ENCODE measurements around the gene FAM120A.

Gene FAM120A

DNA sequence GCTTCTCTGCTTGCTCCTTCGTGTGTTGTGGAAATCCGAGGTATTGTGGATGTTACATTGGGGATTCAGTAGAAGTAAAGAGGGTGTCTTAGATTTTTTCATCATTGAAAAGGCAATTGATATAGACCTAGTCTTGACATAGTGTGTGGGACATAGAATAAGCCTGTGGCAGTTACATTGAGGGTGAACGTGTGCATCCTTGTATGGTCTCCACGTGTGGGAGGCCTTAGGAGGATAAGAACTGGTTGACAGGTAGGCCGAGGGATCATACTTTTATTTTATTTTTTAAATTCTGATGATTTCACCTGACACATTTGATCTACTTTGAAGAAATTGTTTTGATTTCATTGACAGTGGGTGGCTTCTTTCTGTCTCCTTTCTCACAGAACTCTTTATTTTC lies 18.9 kb downstream of the FAM120A start:
- DNase-seq (ENCODE audit: low read depth): no peak

GRCh38 chr9:93471124-93471523 lies 19.6 kb downstream of the FAM120A start:
- no peak for DNase-seq (ENCODE audit: low read depth)

DNA sequence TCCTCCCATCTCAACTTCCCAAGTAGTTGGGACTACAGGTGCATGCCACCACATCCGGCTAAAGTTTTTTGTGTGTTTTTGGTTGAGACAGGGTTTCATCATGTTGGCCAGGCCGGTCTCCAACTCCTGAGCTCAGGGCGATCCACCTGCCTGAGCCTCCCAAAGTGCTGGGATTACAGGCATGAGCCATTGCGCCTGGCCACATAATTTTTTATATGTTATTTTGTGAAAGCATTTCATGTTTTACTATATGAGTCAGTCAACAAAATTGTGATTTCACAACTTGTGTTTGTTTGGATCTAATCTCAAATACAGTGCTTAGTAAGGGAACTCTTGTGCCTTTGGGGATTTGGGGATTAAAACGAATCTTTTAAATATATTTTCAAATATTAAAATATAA lies 21.9 kb downstream of the FAM120A start:
- DNase-seq (ENCODE audit: low read depth): no peak

DNA sequence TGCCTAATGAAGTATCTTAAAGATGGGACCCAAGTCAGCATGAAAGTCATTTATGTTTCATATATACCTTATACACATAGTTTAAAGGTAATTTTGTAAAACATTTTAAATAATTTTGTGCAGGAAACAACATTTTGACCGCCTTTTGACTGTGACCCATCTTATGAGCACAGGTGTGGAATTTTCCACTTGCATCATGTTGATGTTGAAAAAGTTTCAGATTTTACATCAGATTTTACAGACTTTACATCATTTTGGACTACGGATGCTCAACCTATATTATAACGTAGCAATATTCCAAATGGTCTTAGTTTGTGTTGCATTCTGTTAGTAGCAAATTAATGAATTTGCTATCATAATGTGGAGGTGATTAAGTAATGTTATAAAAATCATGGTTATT lies 23.6 kb downstream of the FAM120A start:
- no peak for DNase-seq (ENCODE audit: low read depth)

DNA sequence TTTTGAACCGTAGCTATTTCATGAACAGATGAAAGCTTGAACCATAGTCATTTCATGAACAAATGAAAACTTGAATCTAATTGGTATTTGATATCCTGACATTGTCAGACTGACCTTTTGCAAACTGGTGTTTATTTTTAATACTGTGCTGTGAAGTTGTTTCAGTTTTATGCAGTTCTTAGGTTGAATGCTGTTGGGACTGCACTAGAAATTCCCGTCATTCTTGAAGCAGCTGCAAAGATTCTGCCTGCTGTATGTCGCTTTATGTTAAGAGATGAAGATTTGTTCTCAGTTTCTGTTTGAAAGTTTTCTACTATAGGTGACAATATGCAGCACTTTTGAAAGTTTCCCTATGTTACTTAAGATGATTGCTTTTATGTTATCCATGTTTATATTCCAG lies 24.4 kb downstream of the FAM120A start:
- no peak for DNase-seq (ENCODE audit: low read depth)

DNA sequence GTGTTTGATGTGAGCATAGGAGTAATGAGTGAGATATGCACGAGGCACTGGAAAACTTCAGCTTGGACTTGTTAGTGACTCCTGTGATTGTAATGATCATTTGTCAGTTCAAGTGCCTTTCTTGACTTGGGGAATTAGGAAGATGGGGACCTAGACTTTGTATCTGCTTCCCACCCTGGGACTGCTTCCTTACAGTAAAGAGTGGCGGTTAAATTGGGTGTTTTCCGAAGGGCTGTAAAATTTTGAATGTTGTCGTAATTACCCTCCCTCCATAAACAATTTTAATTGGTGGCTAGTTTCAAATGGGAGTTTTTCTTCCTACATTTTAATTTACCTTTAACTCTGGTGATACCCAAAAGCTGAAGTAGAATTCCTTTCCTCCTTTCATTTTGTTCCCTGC lies 25.4 kb downstream of the FAM120A start:
- no peak for DNase-seq (ENCODE audit: low read depth)

- DNase-seq (ENCODE audit: low read depth): no peak
These were observed 25.9 kb downstream of the FAM120A start for GRCh38 chr9:93477397-93477796.

DNA sequence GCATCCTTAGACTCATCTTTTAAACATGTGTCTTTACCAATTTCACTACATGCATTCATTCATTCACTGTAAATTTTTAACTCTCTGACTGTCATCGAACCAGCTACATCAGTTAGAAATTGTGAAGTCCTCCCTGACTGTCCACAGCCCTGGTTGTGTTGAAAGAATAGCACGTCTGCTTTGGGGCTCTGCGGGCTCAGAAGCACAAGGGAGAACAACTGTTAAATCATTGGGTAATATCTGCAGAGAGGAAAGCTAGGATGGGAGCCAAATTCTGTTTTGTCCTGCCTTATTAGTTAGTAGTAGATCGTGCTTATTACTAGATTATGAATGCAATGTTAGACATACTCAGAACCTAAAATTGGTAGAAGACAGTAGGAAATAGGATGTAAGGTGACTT lies 28.2 kb downstream of the FAM120A start:
- DNase-seq (ENCODE audit: low read depth): no peak

DNA sequence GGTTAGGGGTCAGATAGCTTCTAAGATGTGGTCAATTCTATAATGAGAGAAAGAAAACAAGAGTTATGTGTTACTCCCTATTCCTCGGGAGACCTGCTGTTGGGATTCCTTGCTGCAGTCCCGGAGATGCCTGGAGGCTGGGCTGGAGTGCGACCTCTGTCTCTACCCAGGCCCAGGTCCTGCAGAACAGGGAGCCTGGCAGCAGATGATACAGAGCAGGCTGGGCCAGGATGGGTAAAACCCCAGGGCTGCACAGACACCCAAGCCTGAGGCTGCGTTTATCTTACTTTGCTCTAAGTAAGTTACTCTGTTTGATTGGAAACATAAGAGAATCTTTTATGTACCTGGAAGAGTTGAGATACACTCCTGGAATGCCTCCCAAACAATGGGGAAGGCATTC lies 28.8 kb downstream of the FAM120A start:
- no peak for DNase-seq (ENCODE audit: low read depth)

DNA sequence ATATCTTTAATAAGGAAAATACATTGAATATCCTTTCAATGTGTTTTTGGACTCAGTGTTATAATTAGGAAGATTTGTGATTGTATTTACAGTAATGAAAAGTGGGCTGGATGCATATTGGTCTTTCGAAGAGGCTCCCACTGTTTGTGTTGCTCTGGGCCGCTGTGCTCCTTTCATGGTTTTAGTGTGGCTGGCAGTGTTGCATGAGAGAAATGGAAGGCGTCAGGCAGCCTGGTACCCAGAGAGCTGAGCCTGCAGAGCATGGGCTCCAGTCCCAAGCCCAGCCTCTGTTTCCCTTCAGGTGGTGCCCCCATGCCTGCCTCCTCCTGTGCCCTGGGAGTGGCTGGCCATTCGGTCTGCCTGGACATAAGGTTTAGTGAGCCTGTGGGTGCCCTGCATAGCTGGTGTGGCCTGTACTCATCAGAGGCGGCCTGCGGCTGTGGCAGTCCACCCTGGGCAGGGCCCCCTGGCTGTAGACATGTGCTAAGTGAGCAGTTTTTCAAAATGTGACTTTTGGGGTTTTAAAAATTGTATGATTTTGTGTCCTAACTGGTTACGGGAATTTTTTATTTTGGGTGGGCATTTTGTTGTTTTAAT lies 29.3 kb downstream of the FAM120A start:
- DNase-seq (ENCODE audit: low read depth): no peak

DNA sequence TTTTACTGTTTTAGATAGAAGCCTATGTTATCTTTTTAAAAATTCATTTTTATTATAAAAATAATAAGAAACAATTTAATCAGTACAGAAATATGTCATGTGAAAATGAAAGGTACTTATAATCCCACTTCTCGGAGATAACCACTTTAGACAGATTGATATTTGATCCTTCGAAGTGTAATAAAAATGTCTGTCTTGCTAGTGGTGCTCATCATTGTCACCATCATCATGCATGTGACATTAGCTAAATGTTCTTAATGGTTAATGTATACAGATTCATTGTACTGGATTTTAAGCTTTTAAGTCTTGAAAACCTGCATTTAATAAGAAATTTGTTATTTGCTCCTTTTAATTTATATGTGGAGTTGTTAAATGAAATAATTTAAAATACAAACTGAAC lies 32.0 kb downstream of the FAM120A start:
- DNase-seq (ENCODE audit: low read depth): no peak

GRCh38 chr9:93486268-93486667 lies 34.8 kb downstream of the FAM120A start:
- DNase-seq (ENCODE audit: low read depth): no peak

- DNase-seq (ENCODE audit: low read depth): no peak
These were observed 36.8 kb downstream of the FAM120A start for GRCh38 chr9:93488244-93488643.

GRCh38 chr9:93491593-93492232 lies 40.2 kb downstream of the FAM120A start:
- DNase-seq (ENCODE audit: low read depth): no peak

- DNase-seq (ENCODE audit: low read depth): no peak
These were observed 40.8 kb downstream of the FAM120A start for GRCh38 chr9:93492327-93492726.

DNA sequence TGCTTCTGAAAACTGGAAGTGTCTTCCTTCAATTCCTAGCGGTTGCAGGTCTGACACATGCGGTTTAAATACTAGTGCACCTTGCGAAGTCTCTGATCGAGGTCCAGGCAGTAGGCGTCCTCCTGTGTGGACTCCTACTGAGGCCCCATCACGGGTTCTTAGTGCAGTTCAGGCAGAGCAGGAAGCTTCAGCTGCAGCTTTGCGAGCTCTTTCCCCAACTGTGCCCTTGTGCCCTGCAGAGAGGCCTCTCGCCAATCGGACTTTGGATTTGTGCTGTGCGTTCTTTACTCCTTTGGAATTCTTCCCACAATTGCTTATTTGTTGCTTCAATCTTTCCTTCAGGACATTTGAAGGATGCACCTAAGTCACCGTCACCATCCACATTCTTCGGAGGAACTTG lies 42.5 kb downstream of the FAM120A start:
- DNase-seq (ENCODE audit: low read depth): no peak

GRCh38 chr9:93496285-93496684 lies 44.8 kb downstream of the FAM120A start:
- DNase-seq (ENCODE audit: low read depth): no peak

GRCh38 chr9:93500571-93501298 lies 49.2 kb downstream of the FAM120A start:
- no peak for DNase-seq (ENCODE audit: low read depth)

- no peak for DNase-seq (ENCODE audit: low read depth)
These were observed 49.9 kb downstream of the FAM120A start for GRCh38 chr9:93501406-93501805.

DNA sequence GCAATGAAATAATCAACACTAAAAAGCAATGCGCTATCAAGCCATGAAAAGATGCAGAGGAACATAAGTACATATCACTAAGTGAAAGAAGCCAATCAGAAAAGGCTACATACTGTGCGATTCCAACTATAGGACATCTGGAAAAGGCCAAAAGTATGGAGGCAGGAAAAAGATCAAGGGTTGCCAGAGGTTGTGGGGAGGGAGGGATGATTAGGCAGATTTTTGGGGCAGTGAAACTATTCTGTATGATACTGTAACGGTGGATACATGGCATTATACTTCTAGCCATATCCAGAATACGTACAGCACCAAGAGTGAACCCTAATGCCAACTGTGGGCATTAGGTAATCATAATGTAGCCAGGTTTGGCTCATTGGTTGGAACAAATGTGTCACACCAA lies 51.9 kb downstream of the FAM120A start:
- DNase-seq (ENCODE audit: low read depth): no peak

DNA sequence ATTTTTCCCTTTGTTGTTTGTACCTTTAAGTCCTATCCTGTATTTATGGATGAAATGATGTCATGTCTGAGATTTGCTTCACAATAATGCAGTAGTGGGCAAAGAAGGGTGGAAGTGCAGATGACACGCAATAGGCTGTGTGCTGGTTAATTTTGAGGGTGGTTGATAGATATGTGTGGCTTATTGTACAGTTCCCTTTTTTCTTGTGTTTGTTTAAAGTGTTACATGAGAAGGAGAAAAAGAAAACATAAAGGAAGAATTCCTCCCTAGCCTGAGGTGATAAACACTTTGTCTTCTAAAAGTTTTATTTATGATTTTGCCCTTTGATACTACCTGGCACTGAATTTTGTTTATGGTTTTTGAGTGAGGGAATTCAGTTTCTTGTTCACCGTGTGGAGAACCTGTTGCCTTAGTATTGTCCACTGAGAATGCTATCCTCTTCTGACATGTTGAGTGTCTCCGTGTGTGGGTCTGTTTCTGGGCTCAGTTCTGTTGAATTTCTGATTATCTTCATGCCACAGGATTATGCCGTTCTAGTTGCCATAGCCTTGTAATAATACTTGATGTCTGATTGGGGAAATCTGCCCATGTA lies 54.2 kb downstream of the FAM120A start:
- no peak for DNase-seq (ENCODE audit: low read depth)

DNA sequence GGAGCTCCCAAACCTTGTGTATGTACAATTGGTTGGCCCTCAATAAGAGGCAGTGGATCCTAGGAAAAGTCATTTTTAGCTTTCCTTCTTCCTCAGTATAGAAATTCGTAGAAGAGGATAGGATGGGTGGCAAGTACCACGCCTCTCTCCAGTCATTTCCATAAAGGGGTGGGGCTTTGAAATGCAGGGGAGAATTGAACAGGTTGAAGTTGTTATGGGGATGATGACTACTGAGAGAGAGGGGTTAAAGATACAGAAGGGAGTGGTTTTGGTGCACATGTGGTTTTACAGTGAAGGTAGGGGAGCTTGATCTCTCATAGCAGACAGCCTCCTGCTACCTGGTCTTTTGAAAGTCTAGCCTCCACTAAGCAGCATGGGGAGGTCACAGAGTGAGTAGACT lies 56.3 kb downstream of the FAM120A start:
- DNase-seq (ENCODE audit: low read depth): no peak

GRCh38 chr9:93508207-93508606 lies 56.7 kb downstream of the FAM120A start:
- no peak for DNase-seq (ENCODE audit: low read depth)
